HG03558 (cell line): Measurements from ENCODE around the gene PXN.
"Not testable (repeated sequence)": the region's sequence is repeated elsewhere in the genome, so short reads cannot be mapped to it uniquely, and the experiment has no call there.

ENCODE experiments used
- ATAC-seq: cut with Tn5 transposase; IDR thresholded peaks from one replicate; pipeline ENCODE4 v1.9.1; 2021; ENCODE audit warnings: moderate number of reproducible peaks; ENCODE audit not compliant: unreplicated experiment; ENCODE audit errors: extremely low read depth

The PXN gene

GRCh38 chr12:120242275-120242799 is 23.2 kb downstream of the PXN start:
- no peak for ATAC-seq

GRCh38 chr12:120241561-120242274 is 23.8 kb downstream of the PXN start:
- ATAC-seq: no peak

- ATAC-seq: no peak
Measured at GRCh38 chr12:120240495-120240833, 25.1 kb downstream of the PXN start.

- no peak for ATAC-seq
Measured at GRCh38 chr12:120239776-120240494, 25.6 kb downstream of the PXN start.

GRCh38 chr12:120238839-120239445 is 26.6 kb downstream of the PXN start:
- ATAC-seq: no peak

- ATAC-seq: no peak
Measured at GRCh38 chr12:120238217-120238616, 27.3 kb downstream of the PXN start.

GRCh38 chr12:120237360-120238171 is 28.0 kb downstream of the PXN start:
- ATAC-seq: no peak

GRCh38 chr12:120236809-120237208 is 28.7 kb downstream of the PXN start:
- ATAC-seq: not testable (repeated sequence)

GRCh38 chr12:120235369-120236323 is 29.9 kb downstream of the PXN start:
- no peak for ATAC-seq

- ATAC-seq: no peak
Measured at GRCh38 chr12:120234643-120235368, 30.7 kb downstream of the PXN start.

- no peak for ATAC-seq
Measured at GRCh38 chr12:120231316-120232011, 34.1 kb downstream of the PXN start.

- ATAC-seq: no peak
Measured at GRCh38 chr12:120230974-120231315, 34.6 kb downstream of the PXN start.

GRCh38 chr12:120230326-120230973 is 35.1 kb downstream of the PXN start:
- ATAC-seq: no peak

GRCh38 chr12:120229487-120230325 is 35.8 kb downstream of the PXN start:
- no peak for ATAC-seq

GRCh38 chr12:120229071-120229486 is 36.5 kb downstream of the PXN start:
- ATAC-seq: no peak

GRCh38 chr12:120228291-120229070 is 37.0 kb downstream of the PXN start:
- ATAC-seq: no peak
